Tibial nerve (tissue), 4 donors: Measurements from ENCODE around the gene MAB21L2. TPM values are rescaled to one million over a fixed set of nuclear protein-coding genes. Genes with fewer than 3 reads are reported as not detected.

Experiments used
- DNase-seq, 2 donors: peaks; one replicate each; pipeline ENCODE4 v3.0.0-alpha.2; 2019; ENCODE audit warnings: low spot score in 2 of 2
- H3K27ac ChIP-seq, 4 donors: fragments of 200-600 bp; sonication (generic) in 3 of 4; one replicate each; pipeline ENCODE4 v1.5.1; 2017 to 2019; ENCODE audit warnings: mild to moderate bottlenecking in 1 of 4
- H3K27me3 ChIP-seq, 2 donors: fragments of 200-600 bp; sonication (generic) in 1 of 2; one replicate each; pipeline versions ENCODE4 v1.5.1 to v1.6.0; 2017 to 2019
- H3K36me3 ChIP-seq, 3 donors: fragments of 200-600 bp; sonication (generic); one replicate each; pipeline ENCODE4 v1.5.1; 2018 to 2019
- H3K4me1 ChIP-seq, 4 donors: fragments of 200-600 bp; sonication (generic) in 3 of 4; one replicate each; pipeline ENCODE4 v1.5.1; 2017 to 2019
- H3K4me3 ChIP-seq, 4 donors: fragments of 200-600 bp; sonication (generic) in 3 of 4; one replicate each; pipeline ENCODE4 v1.5.1; 2017 to 2019; ENCODE audit warnings: mild to moderate bottlenecking in 1 of 4, moderate library complexity in 1 of 4
- H3K9me3 ChIP-seq, 4 donors: fragments of 200-600 bp; sonication (generic) in 3 of 4; one replicate each; pipeline ENCODE4 v1.5.1; 2017 to 2019
- CTCF ChIP-seq, 5 experiments: fragments of 200-600 bp in 3 of 5; fragments of 450-650 bp in 2 of 5; sonication (generic) in 3 of 5; IDR thresholded peaks; one replicate each; pipeline ENCODE4 v1.5.1; 2016 to 2019; ENCODE audit warnings: antibody characterized with exemption in 5 of 5, mild to moderate bottlenecking in 3 of 5, moderate library complexity in 2 of 5
- EP300 ChIP-seq, 2 donors: sonication (generic); formaldehyde crosslinking; IDR thresholded peaks; one replicate each; pipeline ENCODE4 v1.6.1; 2017; ENCODE audit warnings: antibody characterized with exemption in 2 of 2, mild to moderate bottlenecking in 1 of 2
- POLR2A ChIP-seq, 2 donors: fragments of 450-650 bp; IDR thresholded peaks; one replicate each; pipeline ENCODE4 v1.6.1; 2017; ENCODE audit warnings: antibody characterized with exemption in 2 of 2, mild to moderate bottlenecking in 2 of 2, moderate library complexity in 2 of 2
- WGBS, 2 donors: methylation state at CpG; one replicate each; pipeline ENCODE4 v1.1.5; 2018; 5-methylcytosine and 5-hydroxymethylcytosine counted together
- total RNA-seq, 4 donors: library from RNA; depleted of rRNA; stranded (reverse); fragments of >200 nt; gene quantifications; one replicate each; pipeline ENCODE4 v1.1.0, GENCODE V29; 2016

The MAB21L2 gene
- total RNA-seq, 4 donors from 2014 or later, result 0.20 TPM; not detected in 3

- Histone ChIP-seq H3K4me3 (no peak overlapping the region), H3K27ac (no peak overlapping the region), H3K9me3 (no peaks in the 10 kb centered on the region), H3K36me3 (no peaks in the 10 kb centered on the region), H3K27me3 (no peaks in the 10 kb centered on the region), H3K4me1 (no peaks in the 10 kb centered on the region)
- DNase-seq, result no peak
- TF ChIP-seq POLR2A (IDR thresholded peaks at IDR 0.05), result no peak
- TF ChIP-seq CTCF (IDR thresholded peaks at IDR 0.05), result no peak
- no peak for TF ChIP-seq EP300 (IDR thresholded peaks at IDR 0.05)
- WGBS, 2 donors, result 98 to 100% methylated on average over 1 of the region's 1 CpG
Observed at GRCh38 chr4:150573534-150573933, 8.4 kb upstream of the MAB21L2 start.

- 98 to 99% methylated on average over 3 of the region's 3 CpGs for WGBS, 2 donors
- H3K27ac ChIP-seq, result no peak overlapping the region
- H3K27me3 ChIP-seq, result no peaks in the 10 kb centered on the region
- H3K9me3 ChIP-seq, result peaks cover 0 to under 1% (median 0%) of the 10 kb centered on the region in 4 donors
- H3K4me1 ChIP-seq, result no peaks in the 10 kb centered on the region
- TF ChIP-seq CTCF (IDR thresholded peaks at IDR 0.05) (no peak), EP300 (IDR thresholded peaks at IDR 0.05) (no peak), POLR2A (IDR thresholded peaks at IDR 0.05) (no peak)
- no peak overlapping the region for H3K4me3 ChIP-seq
- H3K36me3 ChIP-seq, result no peaks in the 10 kb centered on the region
- DNase-seq, result no peak
Observed at GRCh38 chr4:150574678-150575077, 7.3 kb upstream of the MAB21L2 start.

- no peaks in the 10 kb centered on the region for H3K4me1 ChIP-seq
- WGBS, 2 donors, result 92 to 98% methylated on average over 1 of the region's 1 CpG
- H3K27ac ChIP-seq, result no peak overlapping the region
- H3K27me3 ChIP-seq, result no peaks in the 10 kb centered on the region
- no peak for DNase-seq
- no peaks in the 10 kb centered on the region for H3K36me3 ChIP-seq
- H3K4me3 ChIP-seq, result no peak overlapping the region
- H3K9me3 ChIP-seq, result peaks cover 0 to 4% (median 0%) of the 10 kb centered on the region in 4 donors
- no peak for TF ChIP-seq CTCF (IDR thresholded peaks at IDR 0.05)
- no peak for TF ChIP-seq POLR2A (IDR thresholded peaks at IDR 0.05)
- no peak for TF ChIP-seq EP300 (IDR thresholded peaks at IDR 0.05)
Observed at GRCh38 chr4:150577796-150578195, 4.2 kb upstream of the MAB21L2 start.

- Histone ChIP-seq H3K4me1 (peaks cover 0 to 3% (median 0%) of the 10 kb centered on the region in 4 donors), H3K36me3 (peaks cover 0 to 9% (median 0%) of the 10 kb centered on the region in 3 donors), H3K4me3 (peak overlapping the region in 2 of 4 donors; percentile 25 to 35), H3K9me3 (peaks cover 0 to 4% (median 0%) of the 10 kb centered on the region in 4 donors), H3K27me3 (no peaks in the 10 kb centered on the region), H3K27ac (no peak overlapping the region)
- WGBS, 2 donors, result 86 to 89% methylated on average over 12 of the region's 12 CpGs
- no peak for TF ChIP-seq CTCF (IDR thresholded peaks at IDR 0.05)
- TF ChIP-seq POLR2A (IDR thresholded peaks at IDR 0.05), result no peak
- no peak for TF ChIP-seq EP300 (IDR thresholded peaks at IDR 0.05)
- no peak for DNase-seq
Observed at GRCh38 chr4:150578745-150579501, 3.0 kb upstream of the MAB21L2 start.

GRCh38 chr4:150579551-150580234 is 2.3 kb upstream of the MAB21L2 start:
- 42 to 45% methylated on average over 55 to 64 of the region's 66 CpGs for WGBS, 2 donors
- H3K27ac ChIP-seq, result peak overlapping the region in 1 of 4 donors; percentile 57
- H3K36me3 ChIP-seq, result peaks cover 0 to 9% (median 0%) of the 10 kb centered on the region in 3 donors
- H3K4me3 ChIP-seq, result peak overlapping the region in 3 of 4 donors; percentile 8 to 35 (median 25)
- peaks cover 0 to 4% (median 0%) of the 10 kb centered on the region in 4 donors for H3K9me3 ChIP-seq
- no peak for TF ChIP-seq EP300 (IDR thresholded peaks at IDR 0.05)
- TF ChIP-seq CTCF (IDR thresholded peaks at IDR 0.05), result no peak
- TF ChIP-seq POLR2A (IDR thresholded peaks at IDR 0.05), result no peak
- no peak for DNase-seq
- H3K4me1 ChIP-seq, result peaks cover 0 to 8% (median 0%) of the 10 kb centered on the region in 4 donors
- no peaks in the 10 kb centered on the region for H3K27me3 ChIP-seq
